H1 (cell line): Measurements from ENCODE around the gene TSFM. TPM values are rescaled to one million over a fixed set of nuclear protein-coding genes. Genes with fewer than 3 reads are reported as not detected.

ENCODE experiments used
- CTCF ChIA-PET: fragments of 300-600 bp; sonication (Branson Sonifier 250); formaldehyde crosslinking; loops from one replicate; lab custom pipeline; 2021; ENCODE audit not compliant: partially characterized antibody; lab: Charles Lee
- POLR2A ChIA-PET: fragments of 300-600 bp; sonication (Branson Sonifier 250); formaldehyde crosslinking; loops from one replicate; lab custom pipeline; 2021; ENCODE audit warnings: inconsistent platforms; ENCODE audit not compliant: partially characterized antibody; lab: Charles Lee
- DNase-seq, 2 experiments: peaks; one replicate each; pipeline versions ENCODE4 v3.0.0 to v3.0.0-alpha.2; 2010 to 2022; ENCODE audit warnings: low spot score in 2 of 2, low read depth in 1 of 2, mixed read lengths in 1 of 2
- FAIRE-seq: peaks from 2 replicates; lab custom pipeline; 2011; peaks lifted over from hg19 to GRCh38; lab: Jason Lieb, UNC
- H2AFZ ChIP-seq: 2 replicates; pipeline ENCODE4 v1.8.1; 2012; ENCODE audit warnings: low read length, inconsistent platforms
- H2AK5ac ChIP-seq: 2 replicates; pipeline ENCODE4 v1.6.1; 2013; ENCODE audit warnings: low read depth, low read length
- H2BK120ac ChIP-seq: replicated peaks from 2 replicates; pipeline ENCODE3; 2013; ENCODE audit warnings: low read depth, low read length, inconsistent platforms
- H2BK12ac ChIP-seq: 2 replicates; pipeline ENCODE4 v1.6.1; 2013; ENCODE audit warnings: low read depth, low read length
- H2BK15ac ChIP-seq: 2 replicates; pipeline ENCODE4 v1.6.1; 2013; ENCODE audit warnings: low read length
- H2BK20ac ChIP-seq: 2 replicates; pipeline ENCODE4 v1.6.1; 2013; ENCODE audit warnings: low read length
- H2BK5ac ChIP-seq: 2 replicates; pipeline ENCODE4 v1.6.1; 2013; ENCODE audit warnings: low read depth, low read length
- H3K14ac ChIP-seq: 2 replicates; pipeline ENCODE4 v1.6.1; 2013; ENCODE audit warnings: inconsistent platforms; ENCODE audit not compliant: insufficient read length
- H3K18ac ChIP-seq: 2 replicates; pipeline ENCODE4 v1.6.1; 2013; ENCODE audit warnings: low read length; ENCODE audit errors: extremely low read depth
- H3K23ac ChIP-seq: 2 replicates; pipeline ENCODE4 v1.6.1; 2013; ENCODE audit warnings: inconsistent platforms; ENCODE audit not compliant: insufficient read length
- H3K23me2 ChIP-seq: 2 replicates; pipeline ENCODE4 v1.6.1; 2013; ENCODE audit warnings: low read depth, low read length
- H3K27ac ChIP-seq: 2 replicates; pipeline ENCODE4 v1.6.1; 2011; ENCODE audit warnings: low read depth, low read length, inconsistent platforms
- H3K27me3 ChIP-seq, 4 experiments: replicated peaks in 1 of 4; 1 replicate in 1 of 4; 2 replicates in 3 of 4; pipeline versions ENCODE4 v1.6.1 to v1.8.1; 2011 to 2013; ENCODE audit warnings: low read length in 3 of 4, mild to moderate bottlenecking in 3 of 4, inconsistent platforms in 2 of 4, mixed read lengths in 2 of 4, moderate library complexity in 1 of 4; ENCODE audit not compliant: control insufficient read depth in 3 of 4, insufficient read depth in 3 of 4; ENCODE audit errors: extremely low read depth in 1 of 4
- H3K36me3 ChIP-seq, 4 experiments: 2 replicates each; pipeline versions ENCODE4 v1.6.1 to v1.8.1; 2011 to 2013; ENCODE audit warnings: mild to moderate bottlenecking in 4 of 4, low read length in 3 of 4, moderate library complexity in 2 of 4, control low read depth in 1 of 4, inconsistent platforms in 1 of 4; ENCODE audit not compliant: insufficient read depth in 4 of 4, control insufficient read depth in 2 of 4
- H3K4ac ChIP-seq: replicated peaks from 2 replicates; pipeline ENCODE3; 2013; ENCODE audit warnings: low read length, low read depth, mixed read lengths, inconsistent platforms; ENCODE audit not compliant: insufficient read length
- H3K4me1 ChIP-seq, 4 experiments: replicated peaks in 1 of 4; 1 replicate in 1 of 4; 2 replicates in 3 of 4; pipeline versions ENCODE4 v1.6.1 to v1.8.1; 2011 to 2013; ENCODE audit warnings: low read length in 3 of 4, inconsistent platforms in 2 of 4, mixed read lengths in 1 of 4; ENCODE audit not compliant: insufficient read depth in 4 of 4, control insufficient read depth in 3 of 4
- H3K4me2 ChIP-seq, 2 experiments: 2 replicates each; pipeline versions ENCODE4 v1.6.1 to v1.8.1; 2011 to 2013; ENCODE audit warnings: low read depth in 2 of 2, low read length in 2 of 2, control low read depth in 1 of 2, inconsistent platforms in 1 of 2, mild to moderate bottlenecking in 1 of 2; ENCODE audit not compliant: insufficient read depth in 1 of 2
- H3K4me3 ChIP-seq, 4 experiments: fragments of 200-600, 300-600 bp in 1 of 4; sonication (generic), shearing (Covaris generic), sonication (Bioruptor Twin) in 1 of 4; 2 replicates each; pipeline versions ENCODE4 v1.5.1 to v1.8.1; 2011 to 2016; ENCODE audit warnings: low read length in 4 of 4, low read depth in 3 of 4, control low read depth in 2 of 4, inconsistent platforms in 2 of 4, mild to moderate bottlenecking in 2 of 4, mixed read lengths in 1 of 4, moderate library complexity in 1 of 4; ENCODE audit not compliant: insufficient read depth in 2 of 4; ENCODE audit errors: extremely low read depth in 1 of 4
- H3K56ac ChIP-seq: replicated peaks from 2 replicates; pipeline ENCODE3; 2013; ENCODE audit warnings: low read depth, mild to moderate bottlenecking, mixed read lengths, low read length, inconsistent platforms; ENCODE audit not compliant: insufficient read length
- H3K79me1 ChIP-seq: 2 replicates; pipeline ENCODE4 v1.6.1; 2013; ENCODE audit warnings: low read depth, low read length, control low read depth
- H3K79me2 ChIP-seq, 2 experiments: 2 replicates each; pipeline versions ENCODE4 v1.6.1 to v1.8.1; 2012 to 2013; ENCODE audit warnings: low read length in 2 of 2, mild to moderate bottlenecking in 2 of 2, inconsistent platforms in 1 of 2; ENCODE audit not compliant: insufficient read depth in 2 of 2, control insufficient read depth in 1 of 2
- H3K9ac ChIP-seq, 4 experiments: replicated peaks in 1 of 4; 1 replicate in 1 of 4; 2 replicates in 3 of 4; pipeline versions ENCODE4 v1.6.1 to v1.8.1; 2011 to 2013; ENCODE audit warnings: low read depth in 3 of 4, low read length in 3 of 4, control low read depth in 2 of 4, mild to moderate bottlenecking in 2 of 4, moderate library complexity in 2 of 4, inconsistent platforms in 1 of 4; ENCODE audit errors: extremely low read depth in 1 of 4
- H3K9me3 ChIP-seq, 2 experiments: 2 replicates each; pipeline versions ENCODE4 v1.6.1 to v1.8.1; 2012 to 2013; ENCODE audit warnings: mild to moderate bottlenecking in 2 of 2, moderate library complexity in 2 of 2, control low read depth in 1 of 2, inconsistent platforms in 1 of 2, low read depth in 1 of 2, low read length in 1 of 2, mixed read lengths in 1 of 2; ENCODE audit not compliant: insufficient read depth in 2 of 2
- H4K20me1 ChIP-seq, 2 experiments: replicated peaks in 1 of 2; 2 replicates each; pipeline versions ENCODE3 to v1.8.1; 2011 to 2013; ENCODE audit warnings: inconsistent platforms in 2 of 2, low read length in 2 of 2, mild to moderate bottlenecking in 1 of 2; ENCODE audit not compliant: insufficient read depth in 2 of 2, control insufficient read depth in 1 of 2
- H4K5ac ChIP-seq: 2 replicates; pipeline ENCODE4 v1.6.1; 2013; ENCODE audit warnings: low read length, low read depth, mixed read lengths, inconsistent platforms; ENCODE audit not compliant: insufficient read length
- H4K8ac ChIP-seq: 2 replicates; pipeline ENCODE4 v1.8.0; 2013; ENCODE audit warnings: mild to moderate bottlenecking, moderate library complexity, low read length, inconsistent platforms; ENCODE audit not compliant: insufficient read depth; ENCODE audit errors: extremely low read depth
- H4K91ac ChIP-seq: replicated peaks from 2 replicates; pipeline ENCODE3; 2013; ENCODE audit warnings: low read length, mixed read lengths, inconsistent platforms; ENCODE audit not compliant: insufficient read length
- ATF2 ChIP-seq: IDR thresholded peaks from 2 replicates; pipeline ENCODE4 v1.6.1; 2012; ENCODE audit warnings: low read length, inconsistent platforms
- BCL11A ChIP-seq, 2 experiments: IDR thresholded peaks; one replicate each; pipeline ENCODE4 v1.6.1; 2011; ENCODE audit warnings: low read depth in 2 of 2, low read length in 2 of 2, mild to moderate bottlenecking in 2 of 2
- E2F6 ChIP-seq: IDR thresholded peaks from 2 replicates; pipeline ENCODE4 v1.6.1; 2012; ENCODE audit warnings: inconsistent platforms
- EP300 ChIP-seq, 2 experiments: IDR thresholded peaks; 1 replicate in 1 of 2; 2 replicates in 1 of 2; pipeline ENCODE4 v1.6.1; 2011 to 2012; ENCODE audit warnings: low read depth in 2 of 2, low read length in 2 of 2, mild to moderate bottlenecking in 2 of 2, borderline replicate concordance in 1 of 2, inconsistent platforms in 1 of 2, moderate library complexity in 1 of 2
- GTF2F1 ChIP-seq: IDR thresholded peaks from 2 replicates; pipeline ENCODE4 v1.6.1; 2012; ENCODE audit warnings: low read depth, low read length, improper control_type of control experiment, borderline replicate concordance
- SP2 ChIP-seq: IDR thresholded peaks from 2 replicates; pipeline ENCODE4 v1.6.1; 2012; ENCODE audit warnings: mild to moderate bottlenecking, low read length, inconsistent platforms
- SRF ChIP-seq: IDR thresholded peaks from 2 replicates; pipeline ENCODE4 v1.6.1; 2011; ENCODE audit warnings: mild to moderate bottlenecking, low read depth, low read length, moderate library complexity
- WGBS, 2 experiments: shearing (Covaris generic) in 1 of 2; methylation state at CpG; one replicate each; pipeline versions ENCODE4 v1.1.6 to v1.1.7; 2013 to 2015; ENCODE audit warnings: low lambda C conversion rate in 2 of 2, mixed read lengths in 2 of 2, inconsistent platforms in 1 of 2, low coverage in 1 of 2, missing lambda C conversion rate in 1 of 2; ENCODE audit not compliant: insufficient replicate concordance in 2 of 2, insufficient coverage in 1 of 2, insufficient read length in 1 of 2; ENCODE audit errors: extremely low coverage in 1 of 2, missing lambda C conversion rate in 1 of 2; 5-methylcytosine and 5-hydroxymethylcytosine counted together
- polyA plus RNA-seq, 7 experiments: library from polyadenylated mRNA; depleted of rRNA in 3 of 7; stranded (reverse) in 5 of 7; unstranded in 2 of 7; fragments of >200 nt in 5 of 7; fragments of 200-250 nt in 2 of 7; gene quantifications; 1 replicate in 5 of 7; 2 replicates in 1 of 7; 4 replicates in 1 of 7; pipeline versions ENCODE4 v1.2.1 to v1.2.3, GENCODE V29; 2011 to 2013; ENCODE audit warnings: missing spikeins in 2 of 7, mixed read lengths in 2 of 7
- total RNA-seq: library from RNA; stranded (reverse); fragmentation: NEBNext Ultra II Directional; extraction: Animal tissue kit (Norgen Biotek cat#: 25700); gene quantifications from 2 replicates; pipeline ENCODE4 v1.2.1, GENCODE V29; 2021
- TF ChIP-seq, protein P1 (sequence below), 3 experiments: IDR thresholded peaks; 1 replicate in 2 of 3; 2 replicates in 1 of 3; pipeline versions ENCODE4 v1.5.1 to v1.6.1; 2011; ENCODE audit warnings: low read length in 3 of 3, mild to moderate bottlenecking in 3 of 3, inconsistent platforms in 2 of 3, low read depth in 1 of 3, moderate library complexity in 1 of 3; ENCODE audit not compliant: insufficient read depth in 1 of 3; ENCODE audit errors: control extremely low read depth in 1 of 3

The TSFM gene
- total and polyA plus RNA-seq, 2 of the 8 experiments (the other 6 are each of a cell fraction or from before 2014, with no cell fraction given): 17.4 to 49.8 TPM

DNA sequence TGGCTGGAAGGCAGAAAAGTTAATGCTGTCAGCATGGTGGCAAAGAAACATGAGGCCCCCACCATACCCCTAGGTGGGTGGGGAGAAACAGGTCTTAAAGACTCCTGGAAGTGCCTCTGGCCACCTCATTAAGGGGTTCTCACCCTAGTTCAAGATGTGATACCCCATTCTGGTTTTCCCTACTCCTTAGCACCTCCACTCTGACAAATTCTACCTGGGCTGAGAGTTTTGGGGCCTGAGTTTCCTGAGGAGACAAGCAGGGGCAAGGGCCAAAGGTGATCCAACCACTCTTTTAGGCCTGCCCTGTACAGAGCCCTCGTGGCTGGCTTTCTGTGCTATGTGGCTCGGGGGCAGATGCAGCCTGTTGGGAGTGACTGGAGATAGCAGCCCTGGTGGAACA is 43.8 kb downstream of the TSFM start:
- H3K9ac ChIP-seq: no peak overlapping the region
- no peak overlapping the region for H3K56ac ChIP-seq
- peaks cover 17 to 24% of the 10 kb centered on the region in 2 experiments for H4K20me1 ChIP-seq
- no peaks in the 10 kb centered on the region for H3K79me1 ChIP-seq
- no peak overlapping the region for H3K4me2 ChIP-seq
- H4K8ac ChIP-seq: no peak overlapping the region
- H2BK20ac ChIP-seq: no peak overlapping the region
- H2BK15ac ChIP-seq: no peak overlapping the region
- H3K18ac ChIP-seq: no peak overlapping the region
- no peaks in the 10 kb centered on the region for H3K4me1 ChIP-seq
- no peak overlapping the region for H4K91ac ChIP-seq
- H2BK12ac ChIP-seq: no peak overlapping the region
- H3K36me3 ChIP-seq: peaks cover 27 to 79% (median 64%) of the 10 kb centered on the region in 4 experiments
- no peak overlapping the region for H3K27ac ChIP-seq
- H2AFZ ChIP-seq: no peak overlapping the region
- H2AK5ac ChIP-seq: no peak overlapping the region
- WGBS, 2 experiments: 91% methylated on average over 2 of the region's 2 CpGs; no CpG with 5 or more reads in 1 of the 2 experiments
- no peak overlapping the region for H3K14ac ChIP-seq
- H3K9me3 ChIP-seq: no peaks in the 10 kb centered on the region
- POLR2A ChIA-PET: interaction anchor here (1.2 to 3.9 kb wide), 3 partner anchors 11 to 18 kb away, joined by 3 to 17 read pairs (median 9); no protein-coding TSS in a partner anchor
- DNase-seq (no peak), FAIRE-seq (no peak)
- CTCF ChIA-PET: interaction anchor here (1.1 to 8.6 kb wide), 4 partner anchors 11 to 77 kb away, joined by 3 to 94 read pairs (median 14); no protein-coding TSS in a partner anchor
- H2BK120ac ChIP-seq: no peak overlapping the region
- no peak overlapping the region for H4K5ac ChIP-seq
- no peak overlapping the region for H3K4me3 ChIP-seq
- H3K27me3 ChIP-seq: no peaks in the 10 kb centered on the region
- peaks cover 0 to 20% of the 10 kb centered on the region in 2 experiments; a peak in 3 of 4 replicates for H3K79me2 ChIP-seq
- H3K4ac ChIP-seq: no peak overlapping the region
- H3K23me2 ChIP-seq: no peaks in the 10 kb centered on the region
- no peak overlapping the region for H2BK5ac ChIP-seq
- no peak overlapping the region for H3K23ac ChIP-seq
- no peak for TF ChIP-seq GTF2F1
- no peak for TF ChIP-seq SP2
- no peak for TF ChIP-seq ATF2
- no peak for TF ChIP-seq SRF
- TF ChIP-seq EP300 (IDR thresholded peaks at IDR 0.05; ENCODE audit: borderline replicate concordance in 1 of 2, low read depth in 2 of 2, low read length in 2 of 2): no peak
- TF ChIP-seq BCL11A (IDR thresholded peaks at IDR 0.05; ENCODE audit: low read depth in 2 of 2, low read length in 2 of 2): no peak
- TF ChIP-seq, protein P1, sequence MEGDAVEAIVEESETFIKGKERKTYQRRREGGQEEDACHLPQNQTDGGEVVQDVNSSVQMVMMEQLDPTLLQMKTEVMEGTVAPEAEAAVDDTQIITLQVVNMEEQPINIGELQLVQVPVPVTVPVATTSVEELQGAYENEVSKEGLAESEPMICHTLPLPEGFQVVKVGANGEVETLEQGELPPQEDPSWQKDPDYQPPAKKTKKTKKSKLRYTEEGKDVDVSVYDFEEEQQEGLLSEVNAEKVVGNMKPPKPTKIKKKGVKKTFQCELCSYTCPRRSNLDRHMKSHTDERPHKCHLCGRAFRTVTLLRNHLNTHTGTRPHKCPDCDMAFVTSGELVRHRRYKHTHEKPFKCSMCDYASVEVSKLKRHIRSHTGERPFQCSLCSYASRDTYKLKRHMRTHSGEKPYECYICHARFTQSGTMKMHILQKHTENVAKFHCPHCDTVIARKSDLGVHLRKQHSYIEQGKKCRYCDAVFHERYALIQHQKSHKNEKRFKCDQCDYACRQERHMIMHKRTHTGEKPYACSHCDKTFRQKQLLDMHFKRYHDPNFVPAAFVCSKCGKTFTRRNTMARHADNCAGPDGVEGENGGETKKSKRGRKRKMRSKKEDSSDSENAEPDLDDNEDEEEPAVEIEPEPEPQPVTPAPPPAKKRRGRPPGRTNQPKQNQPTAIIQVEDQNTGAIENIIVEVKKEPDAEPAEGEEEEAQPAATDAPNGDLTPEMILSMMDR (IDR thresholded peaks at IDR 0.05; ENCODE audit: control extremely low read depth in 1 of 3, insufficient read depth in 1 of 3, low read depth in 1 of 3, low read length in 3 of 3): no peak
- no peak for TF ChIP-seq E2F6
